ENCODE measurements around the gene AK8.

- TF ChIP-seq, protein P1, sequence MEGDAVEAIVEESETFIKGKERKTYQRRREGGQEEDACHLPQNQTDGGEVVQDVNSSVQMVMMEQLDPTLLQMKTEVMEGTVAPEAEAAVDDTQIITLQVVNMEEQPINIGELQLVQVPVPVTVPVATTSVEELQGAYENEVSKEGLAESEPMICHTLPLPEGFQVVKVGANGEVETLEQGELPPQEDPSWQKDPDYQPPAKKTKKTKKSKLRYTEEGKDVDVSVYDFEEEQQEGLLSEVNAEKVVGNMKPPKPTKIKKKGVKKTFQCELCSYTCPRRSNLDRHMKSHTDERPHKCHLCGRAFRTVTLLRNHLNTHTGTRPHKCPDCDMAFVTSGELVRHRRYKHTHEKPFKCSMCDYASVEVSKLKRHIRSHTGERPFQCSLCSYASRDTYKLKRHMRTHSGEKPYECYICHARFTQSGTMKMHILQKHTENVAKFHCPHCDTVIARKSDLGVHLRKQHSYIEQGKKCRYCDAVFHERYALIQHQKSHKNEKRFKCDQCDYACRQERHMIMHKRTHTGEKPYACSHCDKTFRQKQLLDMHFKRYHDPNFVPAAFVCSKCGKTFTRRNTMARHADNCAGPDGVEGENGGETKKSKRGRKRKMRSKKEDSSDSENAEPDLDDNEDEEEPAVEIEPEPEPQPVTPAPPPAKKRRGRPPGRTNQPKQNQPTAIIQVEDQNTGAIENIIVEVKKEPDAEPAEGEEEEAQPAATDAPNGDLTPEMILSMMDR (conservative IDR thresholded peaks at IDR 0.05; ENCODE audit: low read depth in 2 of 2) = no peak
- no peak for TF ChIP-seq EZH2 (IDR thresholded peaks at IDR 0.05; ENCODE audit: low read depth, unreplicated experiment)
- no peak for TF ChIP-seq CREB1 (CRISPR knock-in tag; IDR thresholded peaks at IDR 0.05; ENCODE audit: low read depth)
- no peak for TF ChIP-seq JUNB (IDR thresholded peaks at IDR 0.05; ENCODE audit: unreplicated experiment)
- TF ChIP-seq NANOG (IDR thresholded peaks at IDR 0.05; ENCODE audit: borderline replicate concordance) = no peak
- no peak for TF ChIP-seq STAT1 (IDR thresholded peaks at IDR 0.05; ENCODE audit: unreplicated experiment)
- TF ChIP-seq, protein P2, sequence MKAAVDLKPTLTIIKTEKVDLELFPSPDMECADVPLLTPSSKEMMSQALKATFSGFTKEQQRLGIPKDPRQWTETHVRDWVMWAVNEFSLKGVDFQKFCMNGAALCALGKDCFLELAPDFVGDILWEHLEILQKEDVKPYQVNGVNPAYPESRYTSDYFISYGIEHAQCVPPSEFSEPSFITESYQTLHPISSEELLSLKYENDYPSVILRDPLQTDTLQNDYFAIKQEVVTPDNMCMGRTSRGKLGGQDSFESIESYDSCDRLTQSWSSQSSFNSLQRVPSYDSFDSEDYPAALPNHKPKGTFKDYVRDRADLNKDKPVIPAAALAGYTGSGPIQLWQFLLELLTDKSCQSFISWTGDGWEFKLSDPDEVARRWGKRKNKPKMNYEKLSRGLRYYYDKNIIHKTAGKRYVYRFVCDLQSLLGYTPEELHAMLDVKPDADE (IDR thresholded peaks at IDR 0.05) = no peak
- no peak for TF ChIP-seq REST (IDR thresholded peaks at IDR 0.05; ENCODE audit: unreplicated experiment)
- no peak for TF ChIP-seq POLR2AphosphoS5 (IDR thresholded peaks at IDR 0.05; ENCODE audit: low read depth)
- TF ChIP-seq ZNF114 (CRISPR knock-in tag; IDR thresholded peaks at IDR 0.05) = no peak
Measured at GRCh38 chr9:132774886-132775285, 103.2 kb downstream of the AK8 start.

All from GM23338 (cell line).